NCI-H1436 treated with DMSO at 0.1 percent for 48 hours (cell line): ENCODE measurements around the gene ZFPL1.

ENCODE experiments used
- DNase-seq: peaks from one replicate; lab custom pipeline; 2025; lab: John Stamatoyannopoulos, UW

ZFPL1 gene

DNA sequence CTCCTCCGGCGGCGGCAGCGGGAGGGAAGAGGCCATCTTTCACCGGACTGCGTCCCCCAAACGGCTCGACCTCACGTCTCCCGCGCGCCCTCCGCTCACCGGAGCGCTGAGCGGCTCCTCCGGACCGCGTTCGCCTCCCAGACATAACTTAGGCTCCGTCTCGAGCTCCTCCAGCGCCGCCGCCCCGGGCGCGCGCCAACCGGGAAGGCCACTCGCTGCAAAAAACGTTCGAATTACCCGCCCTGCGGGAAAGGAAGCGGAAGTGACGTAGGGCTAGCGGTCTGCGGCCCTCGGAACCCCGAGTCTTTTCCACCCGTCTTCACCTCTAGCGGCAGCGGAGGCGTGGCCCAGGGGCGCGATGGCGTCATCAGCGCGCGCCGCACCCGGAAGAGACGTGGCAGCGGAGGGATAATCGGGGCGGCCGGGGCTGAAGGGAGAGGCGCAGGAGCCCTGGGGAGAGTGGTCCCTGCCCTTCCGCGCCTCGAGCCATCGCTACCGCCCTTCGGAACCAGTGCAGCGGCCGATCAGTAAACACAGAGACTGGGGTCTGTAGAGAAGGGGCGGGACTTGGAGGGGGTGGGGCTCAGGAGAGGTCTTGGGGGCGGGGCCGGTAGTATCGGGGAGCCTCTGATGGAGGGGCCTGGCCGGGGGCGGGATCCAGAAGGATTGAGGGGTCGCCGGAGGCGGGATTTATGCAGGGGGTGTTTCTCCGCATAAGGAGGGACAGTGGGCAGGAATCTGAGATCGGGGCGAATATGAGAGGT is at the start of gene ZFPL1, which contains the start of gene CDCA5:
ZFPL1 (plus strand) TSS at position 389 of the 764 bp plus-strand sequence. CDS start 477 bp downstream, outside the sequence.
CDCA5 (minus strand) TSS at position 207 of the 764 bp plus-strand sequence; CDS start at position 145, 62 bp downstream.
- DNase-seq, result peak; percentile 77

DNA sequence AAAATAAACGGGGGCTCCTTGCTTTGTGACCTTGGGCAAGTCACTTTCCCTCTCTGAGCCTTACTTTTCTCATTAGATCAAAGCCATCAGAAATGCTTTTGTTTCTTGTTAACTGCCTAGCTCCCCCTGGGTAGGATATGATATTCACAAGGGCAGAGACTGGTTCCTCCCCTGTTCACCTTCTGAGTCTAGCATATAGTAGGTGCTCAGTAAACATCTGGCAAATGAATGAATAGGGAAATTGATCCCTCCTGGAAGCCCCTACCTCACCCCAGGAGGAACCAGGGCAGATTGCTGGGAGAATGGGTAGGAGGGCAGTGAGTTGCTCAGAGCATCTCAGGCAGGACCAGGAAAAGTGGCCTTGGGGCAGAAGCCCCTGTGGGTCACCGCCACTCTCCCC is 49.6 kb upstream of the ZFPL1 start:
- DNase-seq, result no peak

DNA sequence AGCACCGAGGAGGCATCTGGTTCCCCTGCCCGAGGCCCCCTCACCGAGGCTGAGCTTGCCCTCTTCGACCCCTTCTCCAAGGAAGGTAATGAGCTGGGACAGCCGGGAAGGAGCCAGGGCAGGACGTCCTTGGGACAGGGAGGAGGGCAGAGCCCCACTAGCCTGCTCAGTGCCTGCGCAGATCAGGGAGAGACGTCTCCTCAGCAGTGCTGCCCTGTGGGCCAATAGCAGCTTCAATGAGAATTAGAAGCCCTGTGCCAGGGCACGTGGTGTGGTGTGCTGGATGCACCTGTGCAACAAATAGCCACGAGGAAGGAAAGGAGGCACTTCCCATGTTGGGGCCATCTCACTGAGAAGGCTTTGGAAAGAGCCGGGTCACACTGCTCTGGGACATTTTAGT is 48.4 kb upstream of the ZFPL1 start:
- DNase-seq, result no peak

- DNase-seq, result no peak
Measured at GRCh38 chr11:65036931-65037330, 47.1 kb upstream of the ZFPL1 start.

DNA sequence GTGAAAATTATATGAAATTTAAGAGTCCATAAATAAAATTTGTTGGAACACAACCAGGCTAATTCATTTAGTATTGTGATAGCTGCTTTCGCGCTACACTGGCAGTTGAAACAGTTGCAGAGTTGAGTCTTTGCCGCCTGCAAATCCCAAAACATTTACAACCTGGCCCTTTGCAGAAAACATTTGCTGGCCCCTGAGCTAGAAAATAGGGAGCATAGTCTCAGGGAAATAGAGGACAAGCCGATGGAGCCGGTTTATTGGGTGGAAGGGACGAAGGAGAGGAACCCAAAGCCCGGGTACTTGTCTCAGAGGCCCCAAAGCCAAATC is 43.5 kb upstream of the ZFPL1 start:
- DNase-seq, result no peak

GRCh38 chr11:65040847-65041622 is 43.0 kb upstream of the ZFPL1 start, which contains the start of gene SAC3D1:
Gene SAC3D1 (plus strand): TSS chr11:65041210. CDS start chr11:65041293, 83 bp downstream.
- peak; percentile 81 for DNase-seq

DNA sequence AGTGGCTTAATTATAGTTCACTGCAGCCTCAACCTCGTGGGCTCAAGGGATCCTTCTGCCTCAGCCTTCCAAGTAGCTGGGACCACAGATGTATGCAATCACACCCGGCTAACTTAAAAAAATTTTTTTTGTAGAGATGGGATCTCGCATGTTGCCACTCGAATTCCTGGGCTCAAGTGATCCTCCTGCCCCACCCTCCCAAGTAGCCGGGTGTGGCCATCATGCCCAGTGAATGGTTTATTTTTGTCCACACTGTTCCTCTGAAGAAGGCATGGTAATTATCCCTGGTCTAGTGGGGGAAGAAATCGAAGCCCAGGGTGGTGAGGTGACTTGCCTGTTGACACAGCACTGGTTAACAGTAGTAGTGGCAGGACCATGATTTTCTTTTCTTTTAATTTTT is 41.1 kb upstream of the ZFPL1 start:
- no peak for DNase-seq

- DNase-seq, result no peak
Measured at GRCh38 chr11:65043881-65044501, 40.0 kb upstream of the ZFPL1 start.

GRCh38 chr11:65045061-65045460 is 39.0 kb upstream of the ZFPL1 start:
- DNase-seq, result no peak

GRCh38 chr11:65045728-65046127 is 38.3 kb upstream of the ZFPL1 start:
- DNase-seq, result no peak

GRCh38 chr11:65047581-65048422 is 36.2 kb upstream of the ZFPL1 start:
- no peak for DNase-seq

DNA sequence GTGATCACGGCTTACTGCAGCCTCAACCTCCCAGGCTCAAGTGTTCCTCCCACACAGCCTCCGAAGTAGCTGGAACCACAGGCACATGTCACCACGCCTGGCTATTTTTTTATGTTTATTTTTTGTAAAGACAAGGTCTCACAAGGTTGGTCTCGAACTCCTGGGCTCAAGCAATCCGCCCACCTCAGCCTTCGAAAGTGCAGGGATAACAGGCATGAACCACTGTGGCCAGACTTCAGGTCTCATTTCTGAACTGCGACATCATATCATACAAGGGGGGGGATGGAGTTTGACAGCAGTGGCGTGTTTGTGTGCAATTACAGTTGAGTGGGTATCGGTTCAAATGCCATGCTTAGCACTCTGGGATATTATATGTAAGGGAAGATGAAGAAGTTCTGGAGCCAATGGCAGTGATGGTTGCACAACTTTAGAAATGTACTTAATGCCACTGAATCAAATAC is 32.6 kb upstream of the ZFPL1 start:
- no peak for DNase-seq

GRCh38 chr11:65053827-65054508 is 30.1 kb upstream of the ZFPL1 start:
- no peak for DNase-seq

DNA sequence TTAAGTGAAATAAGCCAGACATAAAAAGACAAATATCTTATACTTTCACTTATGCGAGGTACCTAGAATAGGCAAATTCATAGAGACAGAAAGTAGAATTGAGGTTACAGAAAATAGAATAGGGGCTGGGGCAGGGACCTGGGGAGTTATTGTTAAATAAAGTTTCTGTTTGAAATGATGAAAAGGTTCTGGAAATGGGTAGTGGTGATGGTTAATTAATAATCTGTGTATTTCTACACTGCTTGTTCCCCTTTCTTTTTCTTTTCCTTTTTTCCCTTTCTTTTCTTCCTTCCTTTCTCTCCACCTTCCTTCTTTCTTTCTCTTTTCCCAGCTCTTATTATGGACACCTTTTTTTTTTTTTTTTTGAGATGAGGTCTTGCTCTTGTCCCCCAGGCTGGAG is 28.5 kb upstream of the ZFPL1 start:
- no peak for DNase-seq

- no peak for DNase-seq
Measured at GRCh38 chr11:65056999-65057398, 27.0 kb upstream of the ZFPL1 start.

DNA sequence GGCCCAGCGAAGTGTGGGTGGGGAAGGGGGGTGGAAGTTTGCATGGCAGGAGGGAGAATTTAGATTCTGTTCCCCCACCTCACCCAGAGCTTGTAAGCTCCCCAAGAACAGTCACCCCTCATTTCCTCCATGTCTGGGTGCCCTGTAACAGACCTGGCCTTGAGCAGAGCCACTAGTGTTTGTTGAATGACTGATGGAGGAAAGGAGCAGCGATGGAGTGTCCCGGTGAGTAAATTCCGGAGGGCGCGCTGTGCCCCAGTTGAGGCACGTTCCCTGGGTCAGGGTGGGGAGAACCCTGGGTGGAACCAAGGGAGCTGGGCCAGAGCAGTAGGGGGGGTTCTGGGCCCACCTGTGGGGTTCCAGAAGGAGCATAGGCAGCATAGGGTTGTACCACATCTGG is 26.5 kb upstream of the ZFPL1 start:
- no peak for DNase-seq

DNA sequence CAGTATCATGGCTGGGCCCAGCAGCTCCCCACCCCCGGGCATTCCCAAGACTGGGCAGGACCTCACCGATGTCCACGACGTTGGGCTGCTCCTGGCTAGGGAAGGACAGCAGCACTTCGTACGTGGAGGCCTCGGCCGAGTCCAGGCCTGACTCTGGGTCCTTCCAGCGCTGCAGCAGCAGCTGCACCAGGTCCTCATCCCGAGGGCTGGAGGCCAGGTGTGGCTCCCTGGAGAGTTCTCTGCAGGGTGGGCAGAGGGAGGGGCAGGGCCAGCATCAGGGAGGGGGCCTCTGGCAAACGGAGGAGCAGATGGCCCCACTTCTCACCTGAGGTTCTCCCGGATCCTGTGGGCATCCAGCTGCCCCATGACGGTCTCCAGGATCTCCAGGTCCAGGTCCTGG is 26.0 kb upstream of the ZFPL1 start:
- DNase-seq, result no peak

DNA sequence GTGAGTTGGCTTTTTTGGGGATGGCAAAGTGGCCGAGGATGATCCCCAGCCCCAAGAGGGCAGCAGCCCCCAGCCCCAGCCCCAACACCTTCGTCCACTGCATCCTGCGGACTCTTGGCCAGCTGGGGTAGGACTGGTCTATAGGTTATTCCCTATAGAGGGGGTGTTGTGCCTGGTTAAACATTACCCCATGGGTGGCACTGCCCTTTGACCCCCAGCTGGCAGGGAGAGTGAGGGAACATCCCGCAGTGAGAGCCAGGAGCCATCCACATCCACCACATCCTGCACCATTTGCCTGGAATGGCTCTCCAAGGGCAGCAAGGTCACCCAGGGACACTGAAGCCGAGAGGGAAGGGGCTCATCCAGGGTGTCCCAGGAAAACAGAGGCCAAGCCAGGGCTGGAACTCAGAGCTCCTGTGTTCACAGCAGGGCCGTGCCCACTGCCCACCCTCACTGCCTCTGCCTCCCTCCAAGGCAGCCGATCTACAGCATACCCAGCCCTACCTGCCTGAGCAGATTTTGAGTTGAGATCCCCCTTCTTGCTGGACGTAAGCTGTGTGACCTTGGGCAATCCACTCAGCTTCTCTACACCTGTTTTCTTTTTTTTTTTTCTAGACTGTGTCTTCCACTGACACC is 25.5 kb upstream of the ZFPL1 start, which contains the start of gene NAALADL1:
NAALADL1 (minus strand) TSS at position 135 of the 636 bp plus-strand sequence; CDS start at position 103, 32 bp downstream.
- DNase-seq, result no peak

DNA sequence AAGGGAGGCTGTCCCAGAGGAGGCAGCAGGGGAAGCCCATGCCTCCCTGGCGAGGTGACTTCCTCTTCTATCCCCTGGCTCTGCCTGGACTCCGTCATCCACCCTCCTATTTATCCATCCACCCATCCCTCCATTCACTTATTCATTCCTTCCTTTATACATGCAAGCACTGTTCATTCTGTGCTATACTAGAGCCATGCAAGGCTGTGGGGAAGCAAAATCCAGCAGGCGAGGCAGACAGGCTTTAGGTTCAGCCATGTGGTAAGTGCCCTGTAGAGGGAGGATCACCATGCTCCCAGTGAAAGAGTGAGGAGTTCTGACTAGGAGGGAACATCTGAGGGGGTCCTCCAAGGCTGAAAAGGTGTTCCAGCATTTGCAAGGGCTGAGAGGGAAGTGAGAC is 24.5 kb upstream of the ZFPL1 start:
- no peak for DNase-seq
